Measurements from ENCODE around the gene TMPRSS7. TPM values are rescaled to one million over a fixed set of nuclear protein-coding genes. Genes with fewer than 3 reads are reported as not detected.
"Not testable (repeated sequence)": the region's sequence is repeated elsewhere in the genome, so short reads cannot be mapped to it uniquely, and the experiment has no call there.

The TMPRSS7 gene
- total RNA-seq, 2 donors from 2014 or later, result 0.11 TPM; not detected in 1

DNA sequence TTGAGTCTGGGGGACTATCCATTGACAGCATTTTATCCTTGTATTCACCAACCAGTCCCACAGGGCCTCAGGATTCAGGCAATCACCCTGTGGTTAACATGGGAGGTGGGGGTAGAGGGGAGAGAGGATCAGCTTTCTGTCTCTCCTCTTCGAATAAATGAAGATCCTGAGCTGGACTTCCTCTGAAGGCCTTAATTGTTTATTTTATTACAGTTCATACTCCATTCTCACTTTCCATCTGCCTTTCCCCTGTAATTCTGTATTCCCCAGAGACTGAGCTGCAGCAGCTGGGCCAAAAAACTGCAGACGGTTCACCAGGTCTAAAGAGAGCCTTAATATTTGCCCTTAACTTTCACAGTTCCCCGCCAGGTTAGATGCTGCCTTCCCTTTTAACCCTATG, 23.9 kb upstream of the TMPRSS7 start:
- no peak for ATAC-seq

GRCh38 chr3:112011376-112011940, 23.1 kb upstream of the TMPRSS7 start:
- intact Hi-C loops (cut with DNase I, micrococcal nuclease), result no loop called here
- ATAC-seq (no peak), DNase-seq (no peak)

More for the DNA sequence above, 23.9 kb upstream of the TMPRSS7 start:
- intact Hi-C loops (cut with DNase I, micrococcal nuclease), result no loop called here
- DNase-seq, result no peak

GRCh38 chr3:112012205-112012992, 22.1 kb upstream of the TMPRSS7 start:
- intact Hi-C loops (cut with DNase I, micrococcal nuclease), result no loop called here
- ATAC-seq (no peak), DNase-seq (no peak)

DNA sequence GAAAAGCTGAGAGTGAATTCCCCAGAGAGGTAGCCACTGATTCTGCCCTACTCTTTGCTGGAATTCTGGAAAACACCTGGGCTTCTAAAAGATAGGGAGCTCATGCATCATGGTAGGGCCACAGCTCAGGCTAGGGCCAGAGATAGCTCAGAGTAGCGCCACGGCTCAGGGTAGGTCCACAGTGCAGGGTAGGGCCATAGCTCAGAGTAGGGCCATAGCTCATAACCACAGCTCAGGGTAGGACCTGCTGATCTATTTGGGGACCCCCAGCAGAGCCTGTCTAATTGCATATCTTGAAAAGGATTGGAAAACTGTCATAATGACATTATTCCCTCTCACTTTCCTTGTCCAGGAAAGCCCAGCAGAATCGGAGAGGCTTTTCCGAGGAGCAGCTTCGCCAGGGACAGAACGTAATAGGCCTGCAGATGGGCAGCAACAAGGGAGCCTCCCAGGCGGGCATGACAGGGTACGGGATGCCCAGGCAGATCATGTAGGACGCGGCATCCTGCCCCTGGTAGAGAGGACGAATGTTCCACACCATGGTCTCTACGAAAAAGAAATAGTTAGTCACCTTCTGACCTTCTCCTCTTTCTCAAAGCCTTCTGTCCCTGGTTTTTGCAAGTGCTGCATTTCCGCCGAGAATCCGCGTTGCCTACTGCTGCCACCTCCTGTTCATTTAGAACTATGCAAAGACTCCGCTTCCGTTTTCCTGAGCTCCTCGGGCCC, 21.3 kb upstream of the TMPRSS7 start:
- DNase-seq (peak; percentile 51 to 58), ATAC-seq (peak; percentile 84)
- intact Hi-C loops (cut with DNase I, micrococcal nuclease), result no loop called here

DNA sequence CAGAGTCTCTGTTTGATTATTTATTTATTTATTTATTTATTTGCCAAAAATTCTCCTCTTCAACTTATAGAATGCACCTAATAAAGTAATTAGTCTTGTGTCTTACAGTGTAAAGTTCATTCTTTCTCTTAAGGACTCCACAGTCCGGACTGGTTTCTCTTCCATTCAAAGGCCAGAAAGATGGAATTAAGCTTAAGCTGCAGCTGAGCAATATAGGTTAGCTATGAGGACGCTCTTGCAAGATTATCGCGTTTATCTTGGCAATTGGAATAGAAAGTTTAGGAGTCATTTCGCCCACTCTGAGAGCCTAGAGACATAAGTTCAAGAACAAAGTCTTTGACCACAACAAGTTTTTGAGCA, 20.8 kb upstream of the TMPRSS7 start:
- ATAC-seq (peak; percentile 40), DNase-seq (no peak)
- intact Hi-C loops (cut with DNase I, micrococcal nuclease), result no loop called here

DNA sequence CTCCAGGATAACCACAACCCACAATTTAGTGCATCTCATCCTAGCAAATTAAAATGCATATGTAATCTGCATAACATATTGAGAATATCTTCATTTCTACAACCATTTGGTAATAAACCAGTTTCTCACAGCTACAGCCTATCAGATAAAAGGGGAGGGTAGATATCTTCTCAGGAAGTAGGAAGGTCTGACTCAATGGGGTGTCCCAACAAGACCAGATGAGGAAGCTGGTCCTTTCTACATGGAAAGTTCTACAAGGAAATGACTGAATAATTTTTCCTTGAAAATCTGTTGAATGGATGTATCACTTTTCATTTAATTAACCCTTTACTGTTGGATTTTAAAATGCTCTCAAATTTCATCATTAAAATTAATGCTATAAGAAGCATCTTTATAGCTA, 17.4 kb upstream of the TMPRSS7 start:
- intact Hi-C loops (cut with DNase I, micrococcal nuclease), result no loop called here
- ATAC-seq, result no peak
- no peak for DNase-seq

DNA sequence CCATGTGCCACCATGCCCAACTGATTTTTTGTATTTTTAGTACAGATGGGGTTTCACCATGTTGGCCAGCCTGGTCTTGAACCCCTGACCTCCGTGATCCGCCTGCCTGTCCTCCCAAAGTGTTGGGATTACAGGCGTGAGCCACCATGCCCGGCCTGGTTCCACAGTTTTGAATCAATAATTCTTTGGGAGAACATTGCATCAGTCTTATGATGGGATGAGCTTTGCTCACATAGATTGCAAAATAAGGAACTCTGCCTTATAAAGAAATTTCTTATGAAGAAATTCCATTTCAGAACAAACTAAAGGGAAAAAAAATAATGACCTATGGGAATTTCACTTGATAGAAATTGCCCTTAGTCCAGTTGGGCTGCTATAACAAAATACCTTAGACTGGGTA, 15.8 kb upstream of the TMPRSS7 start:
- no peak for ATAC-seq
- no peak for DNase-seq
- intact Hi-C loops (cut with DNase I, micrococcal nuclease), result no loop called here

GRCh38 chr3:112019716-112020115, 14.8 kb upstream of the TMPRSS7 start:
- intact Hi-C loops (cut with DNase I, micrococcal nuclease), result no loop called here
- DNase-seq (no peak), ATAC-seq (no peak)

GRCh38 chr3:112020674-112021085, 13.9 kb upstream of the TMPRSS7 start:
- ATAC-seq (no peak), DNase-seq (no peak)
- intact Hi-C loops (cut with DNase I, micrococcal nuclease), result no loop called here

DNA sequence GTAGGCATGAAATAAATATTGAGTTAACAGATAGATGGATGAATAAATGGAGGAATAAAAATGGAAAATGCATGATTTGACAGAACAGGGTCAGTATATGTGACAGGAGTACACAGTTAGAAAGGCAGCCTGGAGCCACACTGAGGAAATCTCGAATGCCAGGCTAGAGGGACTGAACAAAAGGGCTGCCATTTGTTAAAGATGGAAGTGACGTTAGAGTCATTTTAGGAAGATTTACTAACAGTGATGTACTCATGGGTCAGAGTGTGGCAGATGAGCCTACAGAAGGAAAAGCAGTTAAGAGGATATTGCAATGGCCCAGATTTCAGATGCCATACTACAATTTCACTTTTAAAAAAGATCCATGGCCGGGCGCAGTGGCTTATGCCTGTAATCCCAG, 7.4 kb upstream of the TMPRSS7 start:
- DNase-seq, result no peak
- intact Hi-C loops (cut with DNase I, micrococcal nuclease), result no loop called here
- ATAC-seq, result no peak

GRCh38 chr3:112027826-112028225, 6.7 kb upstream of the TMPRSS7 start:
- DNase-seq, result no peak
- intact Hi-C loops (cut with DNase I, micrococcal nuclease), result no loop called here
- ATAC-seq, result no peak

DNA sequence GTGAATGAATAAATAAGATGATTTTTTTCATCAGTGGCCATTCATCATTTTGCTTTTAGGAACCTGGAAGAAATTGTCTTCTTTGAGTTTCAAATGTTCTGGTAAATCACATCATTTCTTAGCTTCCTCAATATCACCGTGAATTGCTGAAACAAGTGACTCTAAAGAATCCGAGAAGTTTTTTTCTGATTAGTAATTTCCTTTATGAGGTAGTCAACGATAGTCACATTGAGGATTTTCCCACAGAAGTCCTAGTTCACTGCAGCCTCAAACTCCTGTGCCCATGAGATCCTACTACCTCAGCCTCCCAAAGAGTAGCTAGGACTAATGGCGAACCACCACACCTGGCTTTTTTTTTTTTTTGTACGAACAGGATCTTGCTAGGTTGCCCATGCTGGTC, 3.6 kb upstream of the TMPRSS7 start:
- intact Hi-C loops (cut with DNase I, micrococcal nuclease), result no loop called here
- no peak for DNase-seq
- no peak for ATAC-seq

DNA sequence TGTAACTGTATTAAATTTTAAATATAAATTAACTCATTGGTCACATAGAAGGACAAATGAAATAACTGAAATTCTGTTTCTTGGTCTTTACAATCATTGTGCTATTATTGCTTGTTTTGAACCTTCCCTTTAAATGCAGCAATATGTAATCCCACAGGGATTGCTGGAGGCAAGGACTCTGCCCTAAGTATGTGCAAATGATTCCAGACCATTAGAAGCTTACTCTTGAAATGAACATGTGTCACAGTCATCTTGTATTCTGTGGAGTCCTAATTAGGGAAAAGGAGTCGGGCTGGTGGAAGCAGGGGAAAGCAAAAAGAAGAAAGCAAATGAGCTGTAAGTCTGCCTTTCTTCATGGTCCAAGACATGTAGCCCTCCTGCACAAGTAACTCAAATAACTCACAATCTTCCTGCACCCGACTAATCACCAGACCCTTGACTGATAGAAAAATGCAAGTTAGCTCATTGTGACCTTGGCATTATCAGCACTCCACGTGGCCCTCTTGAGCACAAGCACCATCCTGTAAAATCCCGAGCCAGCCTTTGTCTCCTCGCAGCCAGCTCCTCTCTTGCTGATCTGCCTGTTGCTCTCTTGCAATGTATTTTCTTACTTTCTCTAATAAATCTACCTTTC, 2.3 kb upstream of the TMPRSS7 start:
- DNase-seq (no peak), ATAC-seq (no peak)
- intact Hi-C loops (cut with DNase I, micrococcal nuclease), result no loop called here

DNA sequence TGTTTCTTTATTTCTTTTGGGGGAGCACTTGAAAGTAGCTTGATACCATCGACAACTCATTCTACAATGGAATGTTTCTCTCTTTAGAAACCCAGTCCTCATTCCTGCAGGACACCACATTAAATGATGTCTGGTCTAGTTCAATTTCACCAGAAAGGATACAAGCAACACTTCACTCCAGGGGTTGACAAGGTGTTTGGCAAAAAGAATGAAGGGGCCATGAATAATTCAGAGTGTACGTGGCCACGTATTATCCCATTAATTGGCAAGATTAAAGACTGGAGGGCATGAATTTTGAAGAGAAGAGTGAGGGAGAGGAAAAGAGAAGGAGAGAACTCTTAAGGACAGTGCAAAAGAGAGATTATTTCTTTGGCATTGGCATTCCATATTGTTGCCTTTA, 705 bp downstream of the TMPRSS7 start:
- ATAC-seq, result no peak
- intact Hi-C loops (cut with DNase I, micrococcal nuclease), result no loop called here
- no peak for DNase-seq

GRCh38 chr3:112037194-112037593, 2.7 kb downstream of the TMPRSS7 start:
- ATAC-seq; intact Hi-C loops (cut with DNase I, micrococcal nuclease); DNase-seq: not testable (repeated sequence)

DNA sequence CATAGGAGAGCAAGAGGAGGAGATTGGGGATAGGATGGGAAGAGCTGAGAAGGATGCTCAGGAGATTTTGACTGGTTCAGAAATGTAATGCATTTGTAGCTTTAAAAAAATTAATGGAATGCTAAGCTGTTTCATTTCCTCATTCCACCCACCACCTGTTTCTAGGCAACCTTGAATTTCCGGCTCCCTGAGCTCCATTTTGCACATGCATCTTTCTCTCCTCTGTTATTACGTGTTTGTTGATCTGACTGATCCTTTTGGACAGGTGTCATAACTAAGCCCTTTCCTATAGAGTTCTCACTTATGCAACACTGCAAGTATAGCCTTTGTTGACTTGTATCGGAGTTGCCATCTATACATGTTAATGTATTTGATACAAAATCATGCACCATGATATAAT, 4.3 kb downstream of the TMPRSS7 start:
- DNase-seq, result no peak
- no peak for ATAC-seq
- intact Hi-C loops (cut with DNase I, micrococcal nuclease), result no loop called here

GRCh38 chr3:112041321-112041720, 6.8 kb downstream of the TMPRSS7 start:
- intact Hi-C loops (cut with DNase I, micrococcal nuclease), result no loop called here
- no peak for DNase-seq
- no peak for ATAC-seq

- ATAC-seq (peak; percentile 94), DNase-seq (no peak)
- intact Hi-C loops (cut with DNase I, micrococcal nuclease), result no loop called here
Measured at GRCh38 chr3:112042842-112043280, 8.3 kb downstream of the TMPRSS7 start.

DNA sequence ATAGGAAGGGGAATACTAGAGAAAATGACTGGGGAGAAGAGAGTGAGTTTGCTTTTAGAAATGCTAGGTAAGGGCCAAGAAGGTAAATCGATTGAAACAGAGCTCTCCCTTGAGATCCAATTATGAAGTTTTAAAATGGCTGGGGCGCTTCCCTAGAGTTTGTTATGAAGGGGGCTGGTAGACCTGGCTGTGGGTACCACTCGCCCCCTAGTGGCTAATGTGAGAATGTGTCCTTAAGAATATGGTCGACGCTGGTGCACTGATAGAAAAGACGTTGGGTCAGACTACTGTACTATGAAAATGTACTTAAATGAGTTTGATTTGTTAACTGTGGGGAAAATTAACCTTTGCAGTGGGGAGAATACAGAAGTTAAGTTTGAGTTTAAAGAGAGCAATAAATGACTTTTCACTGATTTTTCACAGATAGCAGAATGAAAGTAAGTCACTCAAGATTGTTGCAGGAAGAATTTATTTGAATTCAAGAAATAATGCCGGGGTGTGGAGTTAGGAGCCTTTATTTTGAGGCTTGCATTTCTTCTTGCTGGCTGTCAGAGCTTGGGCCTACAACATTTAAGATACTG, 9.2 kb downstream of the TMPRSS7 start:
- intact Hi-C loops (cut with DNase I, micrococcal nuclease), result no loop called here
- DNase-seq, result peak; percentile 19 to 27
- ATAC-seq, result peak; percentile 77
